GM21723 (cell line): ENCODE results near the gene LRRC28.
A peak's percentile ranks its signal among the peaks of the same experiment; 100 is the strongest.

Experiments
- ATAC-seq: cut with Tn5 transposase; IDR thresholded peaks from one replicate; pipeline ENCODE4 v1.9.1; 2021; ENCODE audit warnings: mild to moderate bottlenecking, moderate library complexity; ENCODE audit not compliant: unreplicated experiment

Gene LRRC28

GRCh38 chr15:99433026-99433756, 181.9 kb downstream of the LRRC28 start:
- peak; percentile 60 for ATAC-seq

- ATAC-seq = no peak
These were observed 182.6 kb downstream of the LRRC28 start for GRCh38 chr15:99433757-99434450.

GRCh38 chr15:99434506-99435112, 183.3 kb downstream of the LRRC28 start:
- no peak for ATAC-seq

- ATAC-seq = no peak
These were observed 183.9 kb downstream of the LRRC28 start for GRCh38 chr15:99435113-99435695.

GRCh38 chr15:99435877-99436541, 184.7 kb downstream of the LRRC28 start:
- no peak for ATAC-seq

- ATAC-seq = no peak
These were observed 185.4 kb downstream of the LRRC28 start for GRCh38 chr15:99436542-99437314.

- no peak for ATAC-seq
These were observed 186.3 kb downstream of the LRRC28 start for GRCh38 chr15:99437315-99438223.

- ATAC-seq = no peak
These were observed 186.9 kb downstream of the LRRC28 start for GRCh38 chr15:99438224-99438585.

GRCh38 chr15:99438691-99439523, 187.6 kb downstream of the LRRC28 start:
- no peak for ATAC-seq

- ATAC-seq = no peak
These were observed 188.2 kb downstream of the LRRC28 start for GRCh38 chr15:99439524-99439835.

- no peak for ATAC-seq
These were observed 188.7 kb downstream of the LRRC28 start for GRCh38 chr15:99440029-99440428.
